ENCODE results near the gene XRCC3. TPM values are rescaled to one million over a fixed set of nuclear protein-coding genes. Genes with fewer than 3 reads are reported as not detected.

Gene XRCC3
- total and polyA plus RNA-seq, 4 donors, result 1.7 to 14.1 (median 2.8) TPM

- WGBS, result 92% methylated on average over 20 of the region's 20 CpGs
- no peak for DNase-seq (ENCODE audit: low spot score)
- Histone ChIP-seq H3K9ac (ENCODE audit: low read depth in 1 of 2, low read length in 2 of 2) (no peak overlapping the region), H3K27me3 (ENCODE audit: control insufficient read depth in 4 of 4, insufficient read depth in 4 of 4, low read length in 3 of 4) (no peaks in the 10 kb centered on the region), H3K4me1 (ENCODE audit: control insufficient read depth in 4 of 4, insufficient read depth in 4 of 4, low read length in 3 of 4) (peaks cover 1 to 5% (median 2%) of the 10 kb centered on the region in 4 donors), H3K27ac (ENCODE audit: low read depth in 1 of 2, low read length in 2 of 2) (no peak overlapping the region), H3K9me3 (ENCODE audit: control insufficient read depth in 4 of 4, low read length in 3 of 4) (no peaks in the 10 kb centered on the region), H3K36me3 (ENCODE audit: control insufficient read depth in 4 of 4, insufficient read depth in 3 of 4, low read depth in 1 of 4, low read length in 3 of 4) (peaks cover 19 to 27% (median 22%) of the 10 kb centered on the region in 4 donors), H3K4me3 (ENCODE audit: low read depth in 1 of 3, low read length in 3 of 3) (no peak overlapping the region)
- TF ChIP-seq ZBTB33 (IDR thresholded peaks at IDR 0.05), result no peak
- no peak for TF ChIP-seq SP1 (IDR thresholded peaks at IDR 0.05)
- TF ChIP-seq HNF4A (conservative IDR thresholded peaks at IDR 0.05), result no peak
- no peak for TF ChIP-seq REST (IDR thresholded peaks at IDR 0.05)
- TF ChIP-seq TAF1 (conservative IDR thresholded peaks at IDR 0.05), result no peak
- no peak for TF ChIP-seq EGR1 (IDR thresholded peaks at IDR 0.05; ENCODE audit: low read depth in 2 of 2)
- no peak for TF ChIP-seq HNF4G (IDR thresholded peaks at IDR 0.05)
- TF ChIP-seq CTCF (IDR thresholded peaks at IDR 0.05; ENCODE audit: low read depth, low read length, missing input control), result no peak
- no peak for TF ChIP-seq FOXA2 (IDR thresholded peaks at IDR 0.05)
- no peak for TF ChIP-seq RAD21 (IDR thresholded peaks at IDR 0.05)
- no peak for TF ChIP-seq FOXA1 (IDR thresholded peaks at IDR 0.05)
These were observed 20.7 kb downstream of the XRCC3 start for GRCh38 chr14:103694572-103695026.

- TF ChIP-seq HNF4G (IDR thresholded peaks at IDR 0.05) (no peak), YY1 (IDR thresholded peaks at IDR 0.05) (no peak), RAD21 (IDR thresholded peaks at IDR 0.05) (no peak)
- peaks cover 0 to 2% (median 2%) of the 10 kb centered on the region in 4 donors for H3K4me1 ChIP-seq (ENCODE audit: control insufficient read depth in 4 of 4, insufficient read depth in 4 of 4, low read length in 3 of 4)
- H3K9me3 ChIP-seq (ENCODE audit: control insufficient read depth in 4 of 4, low read length in 3 of 4), result no peaks in the 10 kb centered on the region
- no peak overlapping the region for H3K4me3 ChIP-seq (ENCODE audit: low read depth in 1 of 3, low read length in 3 of 3)
- no peak for DNase-seq (ENCODE audit: low spot score)
- H3K27ac ChIP-seq (ENCODE audit: low read depth in 1 of 2, low read length in 2 of 2), result no peak overlapping the region
- 87% methylated on average over 22 of the region's 22 CpGs for WGBS
- H3K27me3 ChIP-seq (ENCODE audit: control insufficient read depth in 4 of 4, insufficient read depth in 4 of 4, low read length in 3 of 4), result no peaks in the 10 kb centered on the region
- no peak overlapping the region for H3K9ac ChIP-seq (ENCODE audit: low read depth in 1 of 2, low read length in 2 of 2)
- peaks cover 15 to 33% (median 26%) of the 10 kb centered on the region in 4 donors for H3K36me3 ChIP-seq (ENCODE audit: control insufficient read depth in 4 of 4, insufficient read depth in 3 of 4, low read depth in 1 of 4, low read length in 3 of 4)
These were observed 21.7 kb downstream of the XRCC3 start for GRCh38 chr14:103693515-103693914.

Data from liver (tissue), 9 donors.